ENCODE measurements around the gene FNDC10. TPM values are rescaled to one million over a fixed set of nuclear protein-coding genes. Genes with fewer than 3 reads are reported as not detected.

FNDC10 gene
- total and polyA plus RNA-seq, 9 of the 15 experiments (the other 6 are each of a cell fraction or from before 2014, with no cell fraction given) = 0.08 to 6.3 (median 1.6) TPM

DNA sequence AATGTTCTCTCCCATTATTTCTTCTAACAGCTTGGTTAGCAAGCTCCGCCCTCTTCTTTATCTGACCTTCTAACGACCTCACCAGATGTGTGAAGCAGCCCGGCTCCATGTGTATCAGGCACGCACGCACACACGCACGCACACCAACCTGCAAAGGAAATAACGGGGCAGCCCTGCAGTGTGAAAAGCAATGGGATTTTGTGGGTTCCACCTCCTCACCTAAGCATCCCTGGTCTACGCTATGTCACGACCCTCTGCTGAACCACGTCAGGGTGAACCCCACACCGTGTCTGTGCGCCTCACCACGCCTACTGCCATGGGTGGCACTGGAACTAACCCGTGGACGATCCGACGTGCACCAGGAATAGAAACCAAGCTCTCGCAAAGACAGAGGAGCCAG, 35.7 kb downstream of the FNDC10 start:
- Histone ChIP-seq H3K4me2 (ENCODE audit: insufficient read depth, low read length) (no peak overlapping the region), H3K9me1 (ENCODE audit: control insufficient read depth, insufficient read depth, low read length) (no peaks in the 10 kb centered on the region), H3K4me1 (replicated peaks in 1 of 2; ENCODE audit: control insufficient read depth in 2 of 2, insufficient read depth in 2 of 2, low read length in 2 of 2) (peaks cover 3 to 23% of the 10 kb centered on the region in 2 experiments; a peak in 3 of 5 replicates), H3K27ac (ENCODE audit: extremely low read depth, low read depth, low read length) (no peak overlapping the region; the same call in 2 of the 3 replicates), H3K9me3 (replicated peaks; ENCODE audit: control insufficient read depth, insufficient read depth, low read depth, low read length) (peaks cover 4% of the 10 kb centered on the region; the same call in 1 of the 2 replicates), H3K27me3 (ENCODE audit: control insufficient read depth in 2 of 2, insufficient read depth in 2 of 2, low read length in 2 of 2) (no peaks in the 10 kb centered on the region), H3K4me3 (no peak overlapping the region), H2AFZ (ENCODE audit: low read depth, low read length) (no peak overlapping the region), H4K20me1 (replicated peaks; ENCODE audit: control insufficient read depth, insufficient read depth, low read length) (peaks cover 20% of the 10 kb centered on the region), H3K9ac (ENCODE audit: insufficient read depth in 1 of 2, low read depth in 2 of 2, low read length in 2 of 2) (0 out of 4 replicates have a peak overlapping the region, but pooled peaks of 1 of the 2 experiments have one; percentile 36), H3K36me3 (ENCODE audit: control insufficient read depth, insufficient read depth, low read length) (peaks cover 92% of the 10 kb centered on the region), H3K79me2 (ENCODE audit: control insufficient read depth, insufficient read depth, low read length) (peaks cover 74% of the 10 kb centered on the region)
- intact Hi-C loops (cut with micrococcal nuclease) = no loop called here
- WGBS (ENCODE audit: insufficient coverage, low coverage, missing lambda C conversion rate) = 86% methylated on average over 19 of the region's 19 CpGs
- POLR2A ChIA-PET = interaction anchor here (0.9 kb wide), 1 partner anchor 17 kb away, joined by 4 read pairs; no protein-coding TSS in a partner anchor
- no peak for FAIRE-seq
- BruUV-seq (replicated peaks) = TSS peak; percentile 3
- CTCF ChIA-PET (ENCODE audit: low intra/inter-chr PET ratio) = no interaction called here
- in situ Hi-C loops (cut with MboI) = no loop called here
- DNase-seq (ENCODE audit: extremely low read depth in 1 of 4, low spot score in 3 of 4) = peak in 1 of 4 experiments; percentile 47
- no peak; the same call in 2 of the 3 replicates for ATAC-seq
- TF ChIP-seq HIVEP1 (CRISPR knock-in tag; IDR thresholded peaks at IDR 0.05) (no peak), RB1 (IDR thresholded peaks at IDR 0.05; ENCODE audit: low read depth) (no peak), NUFIP1 (IDR thresholded peaks at IDR 0.05; ENCODE audit: partially characterized antibody) (no peak), ESRRA (IDR thresholded peaks at IDR 0.05; ENCODE audit: borderline replicate concordance, low read depth) (peak; percentile 78), POLR2G (IDR thresholded peaks at IDR 0.05; ENCODE audit: low read depth, low read length) (peak; percentile 50; the same call in 1 of the 2 replicates), SETDB1 (IDR thresholded peaks at IDR 0.05; ENCODE audit: low read length) (no peak), MYNN (IDR thresholded peaks at IDR 0.05) (0 out of 2 replicates have a peak, but pooled peaks have one; percentile 17), MYNN (CRISPR knock-in tag; IDR thresholded peaks at IDR 0.05) (no peak), POLR2B (IDR thresholded peaks at IDR 0.05; ENCODE audit: low read depth, partially characterized antibody) (peak; percentile 28), SUPT5H (IDR thresholded peaks at IDR 0.05) (peak; percentile 42; the same call in 1 of the 2 replicates), COPS2 (conservative IDR thresholded peaks at IDR 0.05) (no peak), TBL1XR1 (IDR thresholded peaks at IDR 0.05; ENCODE audit: low read length in 2 of 2) (no peak), ZNF134 (CRISPR knock-in tag; conservative IDR thresholded peaks at IDR 0.05) (no peak), POLR2A (conservative IDR thresholded peaks at IDR 0.05) (0 out of 2 replicates have a peak, but pooled peaks have one; percentile 4), CREB1 (IDR thresholded peaks at IDR 0.05) (no peak), CREB1 (CRISPR knock-in tag; IDR thresholded peaks at IDR 0.05) (no peak), ZNF561 (CRISPR knock-in tag; conservative IDR thresholded peaks at IDR 0.05) (no peak)
- TF ChIP-seq, protein P1, sequence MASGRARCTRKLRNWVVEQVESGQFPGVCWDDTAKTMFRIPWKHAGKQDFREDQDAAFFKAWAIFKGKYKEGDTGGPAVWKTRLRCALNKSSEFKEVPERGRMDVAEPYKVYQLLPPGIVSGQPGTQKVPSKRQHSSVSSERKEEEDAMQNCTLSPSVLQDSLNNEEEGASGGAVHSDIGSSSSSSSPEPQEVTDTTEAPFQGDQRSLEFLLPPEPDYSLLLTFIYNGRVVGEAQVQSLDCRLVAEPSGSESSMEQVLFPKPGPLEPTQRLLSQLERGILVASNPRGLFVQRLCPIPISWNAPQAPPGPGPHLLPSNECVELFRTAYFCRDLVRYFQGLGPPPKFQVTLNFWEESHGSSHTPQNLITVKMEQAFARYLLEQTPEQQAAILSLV (tag; IDR thresholded peaks at IDR 0.05) = no peak
- TF ChIP-seq, protein P2, sequence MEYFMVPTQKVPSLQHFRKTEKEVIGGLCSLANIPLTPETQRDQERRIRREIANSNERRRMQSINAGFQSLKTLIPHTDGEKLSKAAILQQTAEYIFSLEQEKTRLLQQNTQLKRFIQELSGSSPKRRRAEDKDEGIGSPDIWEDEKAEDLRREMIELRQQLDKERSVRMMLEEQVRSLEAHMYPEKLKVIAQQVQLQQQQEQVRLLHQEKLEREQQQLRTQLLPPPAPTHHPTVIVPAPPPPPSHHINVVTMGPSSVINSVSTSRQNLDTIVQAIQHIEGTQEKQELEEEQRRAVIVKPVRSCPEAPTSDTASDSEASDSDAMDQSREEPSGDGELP (CRISPR knock-in tag; IDR thresholded peaks at IDR 0.05; ENCODE audit: borderline replicate concordance) = peak; percentile 26; the same call in 1 of the 2 replicates
- TF ChIP-seq, protein P3, sequence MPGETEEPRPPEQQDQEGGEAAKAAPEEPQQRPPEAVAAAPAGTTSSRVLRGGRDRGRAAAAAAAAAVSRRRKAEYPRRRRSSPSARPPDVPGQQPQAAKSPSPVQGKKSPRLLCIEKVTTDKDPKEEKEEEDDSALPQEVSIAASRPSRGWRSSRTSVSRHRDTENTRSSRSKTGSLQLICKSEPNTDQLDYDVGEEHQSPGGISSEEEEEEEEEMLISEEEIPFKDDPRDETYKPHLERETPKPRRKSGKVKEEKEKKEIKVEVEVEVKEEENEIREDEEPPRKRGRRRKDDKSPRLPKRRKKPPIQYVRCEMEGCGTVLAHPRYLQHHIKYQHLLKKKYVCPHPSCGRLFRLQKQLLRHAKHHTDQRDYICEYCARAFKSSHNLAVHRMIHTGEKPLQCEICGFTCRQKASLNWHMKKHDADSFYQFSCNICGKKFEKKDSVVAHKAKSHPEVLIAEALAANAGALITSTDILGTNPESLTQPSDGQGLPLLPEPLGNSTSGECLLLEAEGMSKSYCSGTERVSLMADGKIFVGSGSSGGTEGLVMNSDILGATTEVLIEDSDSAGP (CRISPR knock-in tag; IDR thresholded peaks at IDR 0.05) = no peak

Data from K562 (cell line).